HL-60 (cell line): ENCODE data around the gene ARHGAP18.

Source experiments
- GABPA ChIP-seq: IDR thresholded peaks from 2 replicates; pipeline ENCODE4 v1.6.1; 2012; ENCODE audit warnings: low read depth
- POLR2AphosphoS5 ChIP-seq: IDR thresholded peaks from 2 replicates; pipeline ENCODE4 v1.6.1; 2012; ENCODE audit warnings: low read depth
- SPI1 ChIP-seq: IDR thresholded peaks from 2 replicates; pipeline ENCODE4 v1.6.1; 2012; ENCODE audit warnings: low read depth, mild to moderate bottlenecking, borderline replicate concordance
- TF ChIP-seq, protein P1 (sequence below): IDR thresholded peaks from one replicate; pipeline ENCODE4 v1.5.1; 2011; ENCODE audit warnings: low read length, control low read depth, inconsistent platforms; ENCODE audit not compliant: insufficient read depth

DNA sequence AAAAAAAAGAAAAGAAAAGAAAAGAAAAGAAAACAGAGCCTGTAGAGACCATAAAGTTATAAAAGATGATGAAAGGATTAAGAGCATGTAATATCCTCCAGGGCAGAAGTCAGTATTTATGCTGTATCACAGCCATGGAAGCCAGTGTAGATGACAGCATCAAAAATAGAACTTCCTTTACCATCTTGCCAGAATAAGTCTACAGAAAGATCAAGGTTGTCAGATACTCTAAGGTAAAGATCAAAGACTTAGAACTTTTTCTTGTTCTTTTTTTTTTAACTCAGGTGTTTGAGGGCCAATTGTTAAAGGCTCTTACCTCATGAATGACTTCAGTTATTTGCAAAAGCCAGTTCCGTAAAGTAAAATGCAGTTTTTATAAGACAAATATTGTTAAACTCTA is 54.6 kb downstream of the ARHGAP18 start:
- TF ChIP-seq, protein P1, sequence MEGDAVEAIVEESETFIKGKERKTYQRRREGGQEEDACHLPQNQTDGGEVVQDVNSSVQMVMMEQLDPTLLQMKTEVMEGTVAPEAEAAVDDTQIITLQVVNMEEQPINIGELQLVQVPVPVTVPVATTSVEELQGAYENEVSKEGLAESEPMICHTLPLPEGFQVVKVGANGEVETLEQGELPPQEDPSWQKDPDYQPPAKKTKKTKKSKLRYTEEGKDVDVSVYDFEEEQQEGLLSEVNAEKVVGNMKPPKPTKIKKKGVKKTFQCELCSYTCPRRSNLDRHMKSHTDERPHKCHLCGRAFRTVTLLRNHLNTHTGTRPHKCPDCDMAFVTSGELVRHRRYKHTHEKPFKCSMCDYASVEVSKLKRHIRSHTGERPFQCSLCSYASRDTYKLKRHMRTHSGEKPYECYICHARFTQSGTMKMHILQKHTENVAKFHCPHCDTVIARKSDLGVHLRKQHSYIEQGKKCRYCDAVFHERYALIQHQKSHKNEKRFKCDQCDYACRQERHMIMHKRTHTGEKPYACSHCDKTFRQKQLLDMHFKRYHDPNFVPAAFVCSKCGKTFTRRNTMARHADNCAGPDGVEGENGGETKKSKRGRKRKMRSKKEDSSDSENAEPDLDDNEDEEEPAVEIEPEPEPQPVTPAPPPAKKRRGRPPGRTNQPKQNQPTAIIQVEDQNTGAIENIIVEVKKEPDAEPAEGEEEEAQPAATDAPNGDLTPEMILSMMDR, result no peak
- no peak for TF ChIP-seq POLR2AphosphoS5
- TF ChIP-seq GABPA, result no peak
- no peak for TF ChIP-seq SPI1
